Ishikawa (cell line): ENCODE data around the gene CAMK4.

ENCODE experiments used
- CREB1 ChIP-seq: IDR thresholded peaks from 2 replicates; pipeline ENCODE4 v1.6.1; 2012; ENCODE audit warnings: low read depth
- EGR1 ChIP-seq: IDR thresholded peaks from 2 replicates; pipeline ENCODE4 v1.6.1; 2012
- EP300 ChIP-seq: IDR thresholded peaks from 2 replicates; pipeline ENCODE4 v1.6.1; 2012; ENCODE audit warnings: borderline replicate concordance
- NFIC ChIP-seq: IDR thresholded peaks from 2 replicates; pipeline ENCODE4 v1.6.1; 2012
- RAD21 ChIP-seq: IDR thresholded peaks from 2 replicates; pipeline ENCODE4 v1.6.1; 2012; ENCODE audit warnings: low read depth
- TAF1 ChIP-seq: IDR thresholded peaks from 2 replicates; pipeline ENCODE4 v1.6.1; 2012; ENCODE audit warnings: low read depth, mild to moderate bottlenecking
- YY1 ChIP-seq: IDR thresholded peaks from 2 replicates; pipeline ENCODE4 v1.6.1; 2012; ENCODE audit warnings: low read depth
- TF ChIP-seq, protein P1 (sequence below): IDR thresholded peaks from 2 replicates; pipeline ENCODE4 v1.6.1; 2012
- TF ChIP-seq, protein P2 (sequence below): IDR thresholded peaks from 2 replicates; pipeline ENCODE4 v1.6.1; 2012

DNA sequence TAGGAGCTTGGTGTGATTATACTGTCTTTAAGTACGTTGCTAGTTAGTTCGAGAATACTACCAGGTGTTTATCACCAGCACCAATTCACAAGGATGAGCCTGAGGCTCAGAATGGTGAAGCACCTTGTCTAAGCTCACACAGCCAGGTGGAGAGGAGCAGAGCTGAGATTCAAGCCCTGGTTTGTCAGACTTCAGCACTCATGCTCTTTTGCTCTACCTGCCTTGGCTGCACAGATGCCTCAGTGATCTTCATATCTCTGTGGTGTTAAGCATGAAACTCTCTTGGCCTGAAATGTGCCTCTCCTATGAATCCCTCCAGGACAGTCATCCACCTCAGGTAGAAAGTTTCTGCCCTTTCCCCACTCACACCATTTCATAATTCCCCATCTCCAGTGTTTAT, 12.2 kb downstream of the CAMK4 start:
- TF ChIP-seq NFIC: no peak
- no peak for TF ChIP-seq YY1
- TF ChIP-seq, protein P1, sequence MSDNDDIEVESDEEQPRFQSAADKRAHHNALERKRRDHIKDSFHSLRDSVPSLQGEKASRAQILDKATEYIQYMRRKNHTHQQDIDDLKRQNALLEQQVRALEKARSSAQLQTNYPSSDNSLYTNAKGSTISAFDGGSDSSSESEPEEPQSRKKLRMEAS: no peak
- no peak for TF ChIP-seq EGR1
- no peak for TF ChIP-seq TAF1
- no peak for TF ChIP-seq CREB1
- TF ChIP-seq, protein P2, sequence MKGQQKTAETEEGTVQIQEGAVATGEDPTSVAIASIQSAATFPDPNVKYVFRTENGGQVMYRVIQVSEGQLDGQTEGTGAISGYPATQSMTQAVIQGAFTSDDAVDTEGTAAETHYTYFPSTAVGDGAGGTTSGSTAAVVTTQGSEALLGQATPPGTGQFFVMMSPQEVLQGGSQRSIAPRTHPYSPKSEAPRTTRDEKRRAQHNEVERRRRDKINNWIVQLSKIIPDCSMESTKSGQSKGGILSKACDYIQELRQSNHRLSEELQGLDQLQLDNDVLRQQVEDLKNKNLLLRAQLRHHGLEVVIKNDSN: no peak
- no peak for TF ChIP-seq EP300
- no peak for TF ChIP-seq RAD21
